HepG2 (cell line): ENCODE measurements around the gene NRP1. TPM values are rescaled to one million over a fixed set of nuclear protein-coding genes. Genes with fewer than 3 reads are reported as not detected.

ENCODE experiments used
- BCL6 ChIP-seq: IDR thresholded peaks from 2 replicates; pipeline ENCODE4 v1.6.1; 2016; ENCODE audit warnings: missing genetic modification reagents, missing compliant biosample characterization
- GFI1 ChIP-seq: sonication (generic); formaldehyde crosslinking; IDR thresholded peaks from 2 replicates; pipeline ENCODE4 v1.5.0; 2020; ENCODE audit warnings: missing genetic modification reagents, mild to moderate bottlenecking, borderline replicate concordance
- SOX13 ChIP-seq, 3 experiments: fragments of 450-650 bp in 1 of 3; sonication (generic) in 1 of 3; formaldehyde crosslinking in 1 of 3; IDR thresholded peaks in 2 of 3; conservative IDR thresholded peaks in 1 of 3; 2 replicates each; pipeline versions ENCODE4 v1.5.0 to v1.6.1; 2016 to 2020; ENCODE audit warnings: antibody characterized with exemption in 1 of 3, mild to moderate bottlenecking in 1 of 3, missing compliant biosample characterization in 1 of 3, missing genetic modification reagents in 1 of 3, moderate library complexity in 1 of 3
- SP140L ChIP-seq: sonication (generic); formaldehyde crosslinking; IDR thresholded peaks from 2 replicates; pipeline ENCODE4 v1.4.0; 2020; ENCODE audit warnings: missing genetic modification reagents, borderline replicate concordance
- SP5 ChIP-seq: IDR thresholded peaks from 2 replicates; pipeline ENCODE4 v1.6.1; 2016; ENCODE audit warnings: low read depth, borderline replicate concordance
- ZIK1 ChIP-seq: sonication (generic); formaldehyde crosslinking; IDR thresholded peaks from 2 replicates; pipeline ENCODE4 v1.5.0; 2020; ENCODE audit warnings: mild to moderate bottlenecking, low read depth, missing genetic modification reagents, borderline replicate concordance
- ZNF296 ChIP-seq: sonication (generic); formaldehyde crosslinking; conservative IDR thresholded peaks from 2 replicates; pipeline ENCODE4 v1.5.0; 2020; ENCODE audit warnings: mild to moderate bottlenecking, missing genetic modification reagents
- ZNF441 ChIP-seq: sonication (generic); formaldehyde crosslinking; IDR thresholded peaks from 2 replicates; pipeline ENCODE4 v1.7.0; 2021; ENCODE audit warnings: missing genetic modification reagents, borderline replicate concordance
- ZNF768 ChIP-seq: sonication (generic); formaldehyde crosslinking; IDR thresholded peaks from 2 replicates; pipeline ENCODE4 v1.4.0; 2020; ENCODE audit warnings: missing genetic modification reagents
- ZNF777 ChIP-seq: sonication (generic); formaldehyde crosslinking; IDR thresholded peaks from 2 replicates; pipeline ENCODE4 v1.4.0; 2020; ENCODE audit warnings: missing genetic modification reagents
- ZSCAN22 ChIP-seq: sonication (generic); formaldehyde crosslinking; IDR thresholded peaks from 2 replicates; pipeline ENCODE4 v1.4.0; 2020; ENCODE audit warnings: mild to moderate bottlenecking, missing genetic modification reagents
- polyA plus RNA-seq, 8 experiments: library from polyadenylated mRNA; depleted of rRNA in 3 of 8; stranded (reverse) in 7 of 8; unstranded in 1 of 8; fragments of >200 nt; fragmentation: Illumina TruSeq in 4 of 8; extraction: Trizol in 4 of 8; gene quantifications; 2 replicates each; pipeline versions ENCODE4 v1.2.1 to v1.2.3, GENCODE V29; 2011 to 2016; ENCODE audit warnings: low read depth in 4 of 8, missing spikeins in 1 of 8, mixed read lengths in 1 of 8; ENCODE audit not compliant: insufficient read depth in 1 of 8
- total RNA-seq, 5 experiments: library from RNA; depleted of rRNA; stranded (reverse); fragments of >200 nt; fragmentation: Illumina TruSeq; extraction: Trizol; gene quantifications; 2 replicates each; pipeline ENCODE4 v1.2.3, GENCODE V29; 2016; ENCODE audit warnings: low read depth in 1 of 5
- TF ChIP-seq, protein P1 (sequence below), 2 experiments: fragments of 450-650 bp in 1 of 2; sonication (generic) in 1 of 2; formaldehyde crosslinking in 1 of 2; IDR thresholded peaks; 2 replicates each; pipeline versions ENCODE4 v1.6.1 to v1.8.0; 2016 to 2022; ENCODE audit warnings: antibody characterized with exemption in 1 of 2, mild to moderate bottlenecking in 1 of 2, missing genetic modification reagents in 1 of 2
- TF ChIP-seq, protein P2 (sequence below): sonication (generic); formaldehyde crosslinking; IDR thresholded peaks from 2 replicates; pipeline ENCODE4 v1.4.0; 2020; ENCODE audit warnings: missing genetic modification reagents
- TF ChIP-seq, protein P3 (sequence below): sonication (generic); formaldehyde crosslinking; IDR thresholded peaks from 2 replicates; pipeline ENCODE4 v1.8.0; 2022; ENCODE audit warnings: mild to moderate bottlenecking, missing genetic modification reagents, moderate library complexity

Gene NRP1
- total and polyA plus RNA-seq, 2 of the 13 experiments (the other 11 are each of a cell fraction or from before 2014, with no cell fraction given) = 5.3 to 5.8 TPM

DNA sequence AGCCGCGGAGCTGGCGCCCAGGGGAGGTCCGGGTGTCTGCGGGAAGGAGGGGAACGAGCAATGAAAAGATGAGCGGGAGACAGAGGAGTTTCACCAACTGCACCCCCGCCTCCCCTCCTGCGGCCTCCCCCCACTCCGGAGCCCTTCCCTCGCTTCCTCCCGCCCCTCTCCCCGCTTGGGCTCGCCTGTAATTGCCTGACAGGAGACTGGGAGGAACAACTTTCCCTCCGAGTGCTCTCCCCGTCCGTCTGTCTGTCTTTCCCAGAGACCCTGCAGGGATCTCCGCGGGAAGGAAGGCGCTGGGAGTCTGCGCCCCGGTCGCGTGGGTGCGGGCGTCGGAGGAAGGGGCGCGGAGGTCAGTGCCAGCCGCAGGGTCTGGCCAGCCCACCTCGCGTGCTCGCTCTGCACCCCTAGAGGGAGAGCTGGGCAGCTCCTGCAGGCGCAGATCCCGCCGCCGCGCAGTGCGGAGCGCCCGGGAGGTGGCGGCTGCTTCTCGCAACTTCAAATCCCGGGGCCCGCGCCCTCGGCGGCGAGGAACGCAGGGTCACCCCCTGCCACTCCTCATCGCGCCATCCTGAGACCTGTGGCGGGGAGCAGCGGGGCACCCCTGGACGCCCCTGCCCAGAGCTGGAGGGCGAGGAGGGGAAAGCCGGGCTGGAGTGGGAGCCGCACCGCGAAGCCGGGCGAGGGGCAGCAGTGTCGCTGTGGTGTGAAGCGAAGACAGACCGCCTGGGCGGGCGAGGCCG is 511 bp upstream of the NRP1 start (continued):
- TF ChIP-seq, protein P1, sequence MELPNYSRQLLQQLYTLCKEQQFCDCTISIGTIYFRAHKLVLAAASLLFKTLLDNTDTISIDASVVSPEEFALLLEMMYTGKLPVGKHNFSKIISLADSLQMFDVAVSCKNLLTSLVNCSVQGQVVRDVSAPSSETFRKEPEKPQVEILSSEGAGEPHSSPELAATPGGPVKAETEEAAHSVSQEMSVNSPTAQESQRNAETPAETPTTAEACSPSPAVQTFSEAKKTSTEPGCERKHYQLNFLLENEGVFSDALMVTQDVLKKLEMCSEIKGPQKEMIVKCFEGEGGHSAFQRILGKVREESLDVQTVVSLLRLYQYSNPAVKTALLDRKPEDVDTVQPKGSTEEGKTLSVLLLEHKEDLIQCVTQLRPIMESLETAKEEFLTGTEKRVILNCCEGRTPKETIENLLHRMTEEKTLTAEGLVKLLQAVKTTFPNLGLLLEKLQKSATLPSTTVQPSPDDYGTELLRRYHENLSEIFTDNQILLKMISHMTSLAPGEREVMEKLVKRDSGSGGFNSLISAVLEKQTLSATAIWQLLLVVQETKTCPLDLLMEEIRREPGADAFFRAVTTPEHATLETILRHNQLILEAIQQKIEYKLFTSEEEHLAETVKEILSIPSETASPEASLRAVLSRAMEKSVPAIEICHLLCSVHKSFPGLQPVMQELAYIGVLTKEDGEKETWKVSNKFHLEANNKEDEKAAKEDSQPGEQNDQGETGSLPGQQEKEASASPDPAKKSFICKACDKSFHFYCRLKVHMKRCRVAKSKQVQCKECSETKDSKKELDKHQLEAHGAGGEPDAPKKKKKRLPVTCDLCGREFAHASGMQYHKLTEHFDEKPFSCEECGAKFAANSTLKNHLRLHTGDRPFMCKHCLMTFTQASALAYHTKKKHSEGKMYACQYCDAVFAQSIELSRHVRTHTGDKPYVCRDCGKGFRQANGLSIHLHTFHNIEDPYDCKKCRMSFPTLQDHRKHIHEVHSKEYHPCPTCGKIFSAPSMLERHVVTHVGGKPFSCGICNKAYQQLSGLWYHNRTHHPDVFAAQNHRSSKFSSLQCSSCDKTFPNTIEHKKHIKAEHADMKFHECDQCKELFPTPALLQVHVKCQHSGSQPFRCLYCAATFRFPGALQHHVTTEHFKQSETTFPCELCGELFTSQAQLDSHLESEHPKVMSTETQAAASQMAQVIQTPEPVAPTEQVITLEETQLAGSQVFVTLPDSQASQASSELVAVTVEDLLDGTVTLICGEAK (IDR thresholded peaks at IDR 0.05) = no peak
- TF ChIP-seq, protein P1 (CRISPR knock-in tag; IDR thresholded peaks at IDR 0.05) = peak; percentile 46; the same call in 1 of the 2 replicates
- TF ChIP-seq ZNF777 (CRISPR knock-in tag) (peak; percentile 90), GFI1 (peak; percentile 76), SP140L (CRISPR knock-in tag) (no peak; the same call in 1 of the 2 replicates), ZNF768 (no peak; the same call in 1 of the 2 replicates), ZNF441 (0 out of 2 replicates have a peak, but pooled peaks have one; percentile 64), ZIK1 (no peak), SOX13 (IDR thresholded peaks at IDR 0.05) (no peak), SOX13 (CRISPR knock-in tag; conservative IDR thresholded peaks at IDR 0.05 in 1 of 2, IDR thresholded peaks at IDR 0.05 in 1 of 2) (peak in 1 of 2 experiments; percentile 43; a peak in 1 of 4 replicates), ZNF296 (CRISPR knock-in tag) (no peak), BCL6 (CRISPR knock-in tag) (peak; percentile 87), ZSCAN22 (no peak), SP5 (CRISPR knock-in tag) (no peak)
- TF ChIP-seq, protein P2, sequence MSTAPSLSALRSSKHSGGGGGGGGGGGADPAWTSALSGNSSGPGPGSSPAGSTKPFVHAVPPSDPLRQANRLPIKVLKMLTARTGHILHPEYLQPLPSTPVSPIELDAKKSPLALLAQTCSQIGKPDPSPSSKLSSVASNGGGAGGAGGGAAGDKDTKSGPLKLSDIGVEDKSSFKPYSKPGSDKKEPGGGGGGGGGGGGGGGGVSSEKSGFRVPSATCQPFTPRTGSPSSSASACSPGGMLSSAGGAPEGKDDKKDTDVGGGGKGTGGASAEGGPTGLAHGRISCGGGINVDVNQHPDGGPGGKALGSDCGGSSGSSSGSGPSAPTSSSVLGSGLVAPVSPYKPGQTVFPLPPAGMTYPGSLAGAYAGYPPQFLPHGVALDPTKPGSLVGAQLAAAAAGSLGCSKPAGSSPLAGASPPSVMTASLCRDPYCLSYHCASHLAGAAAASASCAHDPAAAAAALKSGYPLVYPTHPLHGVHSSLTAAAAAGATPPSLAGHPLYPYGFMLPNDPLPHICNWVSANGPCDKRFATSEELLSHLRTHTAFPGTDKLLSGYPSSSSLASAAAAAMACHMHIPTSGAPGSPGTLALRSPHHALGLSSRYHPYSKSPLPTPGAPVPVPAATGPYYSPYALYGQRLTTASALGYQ (CRISPR knock-in tag) = no peak
- TF ChIP-seq, protein P3, sequence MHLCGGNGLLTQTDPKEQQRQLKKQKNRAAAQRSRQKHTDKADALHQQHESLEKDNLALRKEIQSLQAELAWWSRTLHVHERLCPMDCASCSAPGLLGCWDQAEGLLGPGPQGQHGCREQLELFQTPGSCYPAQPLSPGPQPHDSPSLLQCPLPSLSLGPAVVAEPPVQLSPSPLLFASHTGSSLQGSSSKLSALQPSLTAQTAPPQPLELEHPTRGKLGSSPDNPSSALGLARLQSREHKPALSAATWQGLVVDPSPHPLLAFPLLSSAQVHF (CRISPR knock-in tag) = peak; percentile 70; the same call in 1 of the 2 replicates
